Ectodermal cell (in vitro differentiated cells): Measurements from ENCODE around the gene B3GNT3.
"Not testable (repeated sequence)": the region's sequence is repeated elsewhere in the genome, so short reads cannot be mapped to it uniquely, and the experiment has no call there.

Experiments
- H3K27ac ChIP-seq: 2 replicates; pipeline ENCODE4 v1.7.0; 2013; ENCODE audit warnings: mild to moderate bottlenecking, low read depth, low read length; ENCODE audit not compliant: insufficient read depth, poor library complexity, severe bottlenecking
- H3K27me3 ChIP-seq: 2 replicates; pipeline ENCODE4 v1.7.0; 2013; ENCODE audit warnings: mild to moderate bottlenecking, low read length; ENCODE audit not compliant: insufficient read depth, control insufficient read depth, poor library complexity, severe bottlenecking
- H3K36me3 ChIP-seq: one replicate; pipeline ENCODE4 v1.7.0; 2013; ENCODE audit warnings: low read length; ENCODE audit not compliant: control insufficient read depth, insufficient read depth
- H3K4me1 ChIP-seq: one replicate; pipeline ENCODE4 v1.7.0; 2013; ENCODE audit warnings: low read length; ENCODE audit not compliant: control insufficient read depth, insufficient read depth
- H3K4me3 ChIP-seq: 2 replicates; pipeline ENCODE4 v1.7.0; 2013; ENCODE audit warnings: low read depth, low read length, control low read depth; ENCODE audit not compliant: insufficient read depth
- H3K9me3 ChIP-seq: 2 replicates; pipeline ENCODE4 v1.7.0; 2013; ENCODE audit warnings: mild to moderate bottlenecking, low read length, moderate library complexity; ENCODE audit not compliant: control insufficient read depth
- WGBS, 2 experiments: methylation state at CpG; one replicate each; pipeline ENCODE4 v1.1.7; 2013; ENCODE audit warnings: missing lambda C conversion rate in 2 of 2; 5-methylcytosine and 5-hydroxymethylcytosine counted together

Gene B3GNT3

GRCh38 chr19:17780781-17781180 is 14.2 kb upstream of the B3GNT3 start:
- WGBS, 2 experiments, result 88 to 94% methylated on average over 2 of the region's 2 CpGs
- Histone ChIP-seq H3K4me3 (no peak overlapping the region), H3K36me3 (no peaks in the 10 kb centered on the region), H3K4me1 (no peaks in the 10 kb centered on the region), H3K27ac (no peak overlapping the region), H3K9me3 (no peaks in the 10 kb centered on the region), H3K27me3 (no peaks in the 10 kb centered on the region)

DNA sequence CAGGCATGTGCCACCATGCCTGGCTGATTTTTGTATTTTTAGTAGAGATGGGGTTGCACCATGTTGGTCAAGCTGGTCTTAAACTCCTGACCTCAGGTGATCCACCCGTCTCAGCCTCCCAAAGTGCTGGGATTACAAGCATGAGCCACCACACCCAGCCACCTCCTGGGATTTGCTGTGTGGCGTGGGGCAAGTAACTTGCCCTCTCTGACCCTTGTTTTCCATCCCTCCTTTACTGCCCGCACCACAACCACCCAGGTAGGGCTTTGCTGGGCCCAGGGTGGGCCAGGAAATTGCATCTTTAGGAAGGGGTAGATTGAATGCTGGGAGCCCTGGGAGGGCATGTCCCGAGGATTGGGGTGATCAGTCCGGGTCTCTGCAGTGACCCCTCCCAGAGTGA is 11.2 kb upstream of the B3GNT3 start:
- not testable (repeated sequence) for H3K27ac ChIP-seq, H3K4me3 ChIP-seq, H3K36me3 ChIP-seq, H3K9me3 ChIP-seq, H3K4me1 ChIP-seq, H3K27me3 ChIP-seq
- WGBS, 2 experiments, result 90 to 93% methylated on average over 5 of the region's 5 CpGs

GRCh38 chr19:17784201-17785008 is 10.5 kb upstream of the B3GNT3 start:
- WGBS, 2 experiments, result 72 to 75% methylated on average over 32 of the region's 32 CpGs
- Histone ChIP-seq H3K4me3 (no peak overlapping the region), H3K27me3 (no peaks in the 10 kb centered on the region), H3K4me1 (no peaks in the 10 kb centered on the region), H3K9me3 (no peaks in the 10 kb centered on the region), H3K36me3 (no peaks in the 10 kb centered on the region), H3K27ac (no peak overlapping the region)

DNA sequence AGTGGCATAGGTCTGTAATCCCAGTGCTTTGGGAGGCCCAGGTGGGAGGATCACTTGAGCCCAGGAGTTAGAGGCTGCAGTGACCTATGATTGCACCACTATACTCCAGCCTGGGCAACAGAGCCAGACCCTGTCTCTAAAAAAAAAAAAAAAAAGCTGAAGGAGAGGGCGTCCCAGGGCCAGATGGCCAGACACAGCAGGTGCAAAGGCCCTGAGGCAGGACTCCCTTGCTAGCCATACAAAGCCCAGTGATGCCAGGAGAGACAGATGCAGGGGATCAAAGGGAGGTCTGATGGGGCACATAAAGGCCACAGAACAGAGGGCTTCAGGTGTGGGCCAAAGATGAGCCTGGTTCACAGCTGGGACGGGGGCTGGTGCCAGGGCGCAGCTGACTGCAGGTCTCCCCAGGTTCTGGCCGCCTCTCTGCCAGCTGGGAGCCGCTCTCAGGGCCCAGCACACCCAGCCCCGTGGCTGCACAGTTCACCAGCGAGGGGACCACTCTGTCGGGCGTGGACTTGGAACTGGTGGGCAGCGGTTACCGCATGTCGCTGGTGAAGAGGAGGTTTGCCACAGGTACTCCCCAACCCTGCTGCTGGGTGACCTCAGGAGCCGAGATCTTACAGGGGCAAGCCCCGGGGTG is 7.5 kb upstream of the B3GNT3 start:
- Histone ChIP-seq H3K36me3 (no peaks in the 10 kb centered on the region), H3K4me1 (no peaks in the 10 kb centered on the region), H3K27me3 (no peaks in the 10 kb centered on the region), H3K27ac (no peak overlapping the region), H3K4me3 (no peak overlapping the region), H3K9me3 (no peaks in the 10 kb centered on the region)
- 93 to 95% methylated on average over 14 of the region's 14 CpGs for WGBS, 2 experiments

- Histone ChIP-seq H3K4me1 (no peaks in the 10 kb centered on the region), H3K27me3 (no peaks in the 10 kb centered on the region), H3K27ac (no peak overlapping the region), H3K4me3 (no peak overlapping the region), H3K36me3 (no peaks in the 10 kb centered on the region), H3K9me3 (no peaks in the 10 kb centered on the region)
- 100% methylated on average over 2 of the region's 2 CpGs for WGBS, 2 experiments
Measured at GRCh38 chr19:17788632-17789031, 6.3 kb upstream of the B3GNT3 start.

GRCh38 chr19:17790059-17790780 is 4.7 kb upstream of the B3GNT3 start:
- WGBS, 2 experiments, result 76 to 87% methylated on average over 6 of the region's 6 CpGs
- H3K27me3 ChIP-seq, result peaks cover 16% of the 10 kb centered on the region
- no peak overlapping the region for H3K4me3 ChIP-seq
- no peaks in the 10 kb centered on the region for H3K36me3 ChIP-seq
- no peak overlapping the region for H3K27ac ChIP-seq
- H3K9me3 ChIP-seq, result no peaks in the 10 kb centered on the region
- no peaks in the 10 kb centered on the region for H3K4me1 ChIP-seq

DNA sequence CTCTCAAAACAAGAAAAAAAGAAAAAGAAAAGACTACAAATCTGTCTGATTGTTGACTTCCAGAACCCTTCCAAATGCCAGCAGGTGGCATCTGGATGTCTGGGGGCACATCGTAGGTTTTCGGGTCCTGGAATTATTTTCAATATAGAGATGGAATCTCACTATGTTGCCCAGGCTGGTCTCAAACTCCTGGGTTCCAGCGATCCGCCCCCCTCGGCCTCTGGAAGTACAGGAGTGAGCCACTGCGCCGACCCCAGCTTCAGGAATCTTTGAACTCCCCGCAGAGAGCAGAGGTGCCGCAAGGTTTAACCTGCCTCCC is 567 bp upstream of the B3GNT3 start:
- H3K9me3 ChIP-seq, result no peaks in the 10 kb centered on the region
- peaks cover 37% of the 10 kb centered on the region for H3K27me3 ChIP-seq
- 75% methylated on average over 9 of the region's 9 CpGs for WGBS, 2 experiments
- no peaks in the 10 kb centered on the region for H3K36me3 ChIP-seq
- H3K4me3 ChIP-seq, result no peak overlapping the region
- no peaks in the 10 kb centered on the region for H3K4me1 ChIP-seq
- H3K27ac ChIP-seq, result no peak overlapping the region

- H3K27ac ChIP-seq, result no peak overlapping the region
- 46 to 47% methylated on average over 14 of the region's 14 CpGs for WGBS, 2 experiments
- H3K4me3 ChIP-seq, result no peak overlapping the region
- H3K27me3 ChIP-seq, result peaks cover 37% of the 10 kb centered on the region
- no peaks in the 10 kb centered on the region for H3K9me3 ChIP-seq
- H3K36me3 ChIP-seq, result no peaks in the 10 kb centered on the region
- H3K4me1 ChIP-seq, result no peaks in the 10 kb centered on the region
Measured at GRCh38 chr19:17795495-17795856, 538 bp downstream of the B3GNT3 start.

GRCh38 chr19:17796013-17796837 is 1.3 kb downstream of the B3GNT3 start:
- Histone ChIP-seq H3K4me1 (no peaks in the 10 kb centered on the region), H3K36me3 (no peaks in the 10 kb centered on the region), H3K9me3 (no peaks in the 10 kb centered on the region), H3K4me3 (no peak overlapping the region), H3K27ac (no peak overlapping the region), H3K27me3 (peaks cover 37% of the 10 kb centered on the region)
- WGBS, 2 experiments, result 89 to 91% methylated on average over 6 of the region's 6 CpGs
